GM21576 (cell line): ENCODE results near the gene SYNDIG1L.

ENCODE experiments used
- ATAC-seq: cut with Tn5 transposase; IDR thresholded peaks from one replicate; pipeline ENCODE4 v1.9.1; 2021; ENCODE audit warnings: mild to moderate bottlenecking, moderate library complexity; ENCODE audit not compliant: unreplicated experiment

The SYNDIG1L gene

DNA sequence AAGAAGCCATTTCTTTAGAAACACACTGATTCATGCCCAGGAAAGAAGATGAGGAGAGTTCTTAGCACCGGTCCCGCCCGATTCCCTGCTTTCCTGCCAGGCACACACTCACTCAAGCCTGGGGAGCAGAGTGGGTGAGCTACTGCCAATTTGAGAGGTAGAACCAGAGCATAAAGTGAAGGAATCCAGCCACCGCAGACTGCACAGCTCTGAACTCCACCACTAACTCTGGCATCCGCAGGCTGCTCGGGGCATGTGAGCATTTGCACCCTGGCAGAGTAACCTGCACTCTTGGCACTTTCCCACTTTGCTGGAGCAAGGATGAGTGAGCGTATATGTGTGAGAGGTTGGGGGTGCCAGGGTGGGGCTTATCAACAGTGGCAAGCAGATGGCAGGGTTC, 4.0 kb upstream of the SYNDIG1L start:
- no peak for ATAC-seq

DNA sequence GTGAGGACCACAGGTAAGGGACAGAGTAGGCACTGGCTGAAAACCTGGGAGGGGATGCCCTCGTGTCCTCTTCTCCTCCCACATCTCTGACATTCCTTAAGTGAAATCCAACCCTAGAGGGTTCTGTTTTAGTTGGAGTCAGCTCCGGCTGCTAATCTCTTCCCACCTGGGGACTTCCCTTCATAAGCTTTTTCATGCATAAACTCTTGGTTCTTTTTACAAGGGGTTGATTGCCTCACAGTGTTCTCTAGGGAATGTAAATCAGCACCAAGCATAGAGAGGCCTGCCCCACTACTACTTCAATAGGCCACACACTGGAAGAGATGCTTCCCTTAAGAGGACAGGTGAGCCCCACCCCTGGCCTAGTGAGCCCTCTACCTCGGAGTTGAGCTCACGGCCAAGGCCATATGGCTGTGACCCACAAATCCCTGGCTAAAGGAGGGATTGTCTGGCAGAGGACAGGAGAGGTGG, 3.2 kb upstream of the SYNDIG1L start:
- ATAC-seq: no peak

- no peak for ATAC-seq
Observed at GRCh38 chr14:74427651-74428050, 1.6 kb upstream of the SYNDIG1L start.

- no peak for ATAC-seq
Observed at GRCh38 chr14:74425525-74426201, 347 bp downstream of the SYNDIG1L start.

- no peak for ATAC-seq
Observed at GRCh38 chr14:74424606-74425005, 1.4 kb downstream of the SYNDIG1L start.

DNA sequence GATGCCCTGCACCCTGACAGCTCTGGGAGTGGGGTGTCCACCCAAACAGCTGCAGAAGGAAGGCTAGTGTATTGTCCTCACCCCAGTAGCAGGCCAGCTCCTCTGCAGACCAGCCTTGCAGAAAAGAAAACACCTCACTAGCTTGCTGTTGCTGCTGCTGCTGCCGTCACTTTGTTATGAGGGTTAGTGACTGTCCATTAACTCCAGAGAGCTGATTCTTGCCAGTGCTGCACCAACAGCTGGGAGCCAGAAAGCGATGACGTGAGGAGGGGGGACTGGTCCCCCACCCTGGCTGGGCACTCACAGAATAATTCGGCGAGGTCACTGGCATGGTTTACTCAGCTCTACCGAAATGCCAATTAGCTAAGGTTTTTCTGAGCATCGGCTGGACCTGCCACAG, 2.8 kb downstream of the SYNDIG1L start:
- no peak for ATAC-seq

DNA sequence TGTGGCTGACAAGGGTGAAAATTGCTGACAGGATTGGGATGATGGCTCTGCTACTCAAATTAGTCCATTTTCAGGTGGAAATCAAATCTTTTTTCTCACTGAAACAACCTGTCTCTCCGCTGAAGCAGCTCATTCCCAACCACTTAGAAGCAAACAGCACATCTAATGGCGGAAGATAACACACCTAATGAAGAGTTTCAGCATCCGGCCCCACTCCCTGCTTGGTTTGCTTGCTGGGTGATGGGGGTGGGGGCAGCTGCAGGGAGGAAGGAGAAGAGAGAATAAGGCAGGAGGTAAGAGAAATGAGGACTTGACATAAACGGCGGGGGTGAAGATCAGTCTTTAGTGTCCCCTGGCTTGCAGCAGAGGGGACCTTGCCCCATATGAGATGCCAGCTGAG, 4.0 kb downstream of the SYNDIG1L start:
- ATAC-seq: no peak

- no peak for ATAC-seq
Observed at GRCh38 chr14:74419086-74419485, 6.9 kb downstream of the SYNDIG1L start.

- no peak for ATAC-seq
Observed at GRCh38 chr14:74418031-74418430, 8.0 kb downstream of the SYNDIG1L start.

DNA sequence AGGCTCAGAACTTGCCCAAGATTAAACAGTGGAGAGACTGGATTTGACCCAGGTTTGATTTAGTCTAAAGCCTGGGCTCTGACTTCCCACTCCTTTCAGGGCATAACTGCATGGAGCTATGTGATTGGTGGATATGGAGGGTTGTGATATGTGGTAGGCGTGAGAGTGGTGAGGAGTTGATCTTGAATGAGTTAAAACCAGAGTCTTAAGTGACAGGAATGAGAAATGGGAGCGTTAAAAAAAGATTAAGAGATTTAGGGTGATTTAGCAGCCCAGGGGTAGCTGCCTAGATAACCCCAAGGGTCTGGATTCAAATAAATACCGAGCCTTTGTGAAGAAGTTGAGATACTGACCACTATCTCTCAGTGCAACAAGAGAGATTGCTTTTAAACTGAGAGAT, 8.4 kb downstream of the SYNDIG1L start:
- no peak for ATAC-seq

GRCh38 chr14:74417201-74417600, 8.8 kb downstream of the SYNDIG1L start:
- no peak for ATAC-seq

DNA sequence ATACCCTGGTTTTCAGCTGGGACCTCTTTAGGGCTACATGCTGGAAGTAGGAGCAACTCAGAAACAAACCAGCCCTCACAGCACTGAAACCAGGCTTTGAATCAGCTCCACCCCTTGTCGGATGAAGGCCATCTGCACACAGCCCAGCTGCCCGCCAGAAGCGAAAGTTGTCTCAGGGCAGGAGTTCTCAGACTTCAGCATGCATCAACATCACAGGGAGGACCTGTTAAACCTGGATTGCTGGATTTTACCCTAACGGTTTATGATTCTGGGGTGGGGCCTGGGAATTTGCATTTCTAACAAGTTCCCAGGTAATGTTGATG, 10.9 kb downstream of the SYNDIG1L start:
- no peak for ATAC-seq

GRCh38 chr14:74414403-74415114, 11.5 kb downstream of the SYNDIG1L start:
- no peak for ATAC-seq

GRCh38 chr14:74413627-74414026, 12.4 kb downstream of the SYNDIG1L start:
- no peak for ATAC-seq

DNA sequence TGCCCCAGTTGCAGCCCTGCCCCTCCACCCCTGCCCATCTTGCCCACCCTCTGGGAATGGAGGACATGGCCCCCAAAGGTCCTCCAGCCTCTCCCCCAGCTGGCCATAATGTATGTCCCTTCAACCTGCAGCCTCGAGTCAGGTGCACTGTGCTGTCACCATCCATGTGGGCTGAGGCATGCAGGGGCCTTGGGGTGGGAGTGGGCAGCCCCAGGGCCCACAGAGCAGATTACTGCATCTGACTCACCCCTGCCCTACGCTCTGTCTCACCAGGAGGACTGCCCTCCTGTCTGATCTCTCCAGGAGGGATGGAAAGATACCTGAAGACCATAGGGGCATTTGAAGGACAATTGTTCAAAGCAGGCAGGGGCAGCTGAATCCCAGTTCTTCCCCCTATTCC, 13.3 kb downstream of the SYNDIG1L start:
- ATAC-seq: no peak

DNA sequence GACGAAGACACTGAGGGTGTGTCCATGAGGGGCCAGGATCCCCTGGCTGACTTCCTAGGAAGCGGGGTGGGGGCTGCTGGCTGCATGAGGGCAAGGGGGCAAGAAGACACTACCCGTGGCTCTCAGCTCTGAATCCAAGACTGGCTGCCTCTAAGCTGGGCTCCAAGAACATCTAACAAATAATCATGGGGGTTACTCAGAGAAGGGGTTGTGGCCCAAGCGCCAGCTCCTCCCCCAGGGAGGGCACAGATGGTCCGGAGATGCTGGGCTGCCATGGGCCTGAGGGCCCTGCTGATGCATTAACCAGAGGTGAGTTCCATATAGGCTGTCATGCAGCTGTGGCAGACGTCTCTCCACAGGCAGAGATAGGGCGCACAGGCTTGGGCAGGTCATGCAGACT, 14.3 kb downstream of the SYNDIG1L start:
- ATAC-seq: no peak

DNA sequence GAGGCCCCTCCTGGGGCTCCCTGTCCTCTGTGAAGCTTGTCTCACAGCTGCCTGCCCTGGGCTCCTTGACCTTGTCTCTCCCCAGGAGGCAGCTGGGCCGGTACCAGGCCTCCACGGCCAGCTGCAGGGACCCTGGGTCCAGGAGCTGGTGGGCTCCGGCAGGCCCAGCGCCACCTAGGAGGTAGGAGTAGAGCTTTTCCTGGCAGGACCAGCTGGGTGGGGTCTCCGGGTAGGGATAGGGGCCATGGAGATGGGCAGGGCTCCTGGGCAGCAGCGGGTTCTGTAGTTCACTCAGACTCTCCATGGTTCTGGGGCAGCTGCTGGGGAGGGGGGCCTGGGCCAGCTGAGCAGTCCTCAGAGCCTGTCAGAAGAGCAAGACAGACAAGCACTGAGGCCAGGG, 16.6 kb downstream of the SYNDIG1L start:
- no peak for ATAC-seq

GRCh38 chr14:74408870-74409269, 17.1 kb downstream of the SYNDIG1L start:
- no peak for ATAC-seq

DNA sequence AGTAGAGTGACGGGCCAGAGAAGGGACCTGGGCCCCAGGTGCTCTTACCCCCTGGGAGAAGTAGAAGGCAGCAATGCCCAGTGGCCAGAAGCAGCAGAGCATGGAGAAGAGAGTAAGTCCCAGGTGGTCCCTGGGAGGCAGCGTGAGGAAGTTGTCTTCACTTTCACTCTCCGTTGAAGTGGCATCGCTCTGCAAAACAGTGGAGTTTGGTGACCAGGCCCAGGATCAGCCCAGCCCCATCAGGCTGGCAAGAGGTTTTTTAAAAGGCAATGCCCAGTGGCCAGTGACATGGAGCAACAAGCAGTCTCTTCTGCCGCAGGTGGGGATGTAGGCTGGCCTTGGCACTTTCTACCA, 18.2 kb downstream of the SYNDIG1L start:
- no peak for ATAC-seq

GRCh38 chr14:74407021-74407800, 18.8 kb downstream of the SYNDIG1L start:
- no peak for ATAC-seq

DNA sequence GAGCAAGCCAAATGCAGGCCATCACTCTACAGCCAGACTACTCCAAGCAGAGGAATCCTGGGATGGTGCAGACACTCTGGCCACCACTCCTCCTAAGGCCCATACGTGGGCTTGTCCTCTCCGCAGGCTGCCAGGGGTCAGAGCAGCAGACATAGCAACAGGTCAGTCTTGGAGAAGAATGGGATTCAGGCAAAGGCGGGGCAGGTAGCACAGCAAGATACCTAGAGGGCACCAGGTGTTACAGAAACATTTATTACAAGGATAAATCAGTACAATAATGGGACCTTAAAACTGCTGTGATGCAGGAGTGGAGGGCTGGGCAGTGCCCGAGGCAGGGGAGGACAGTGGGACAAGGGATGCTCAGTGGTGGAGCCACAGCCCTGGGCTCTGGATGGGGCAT, 20.3 kb downstream of the SYNDIG1L start:
- ATAC-seq: no peak

DNA sequence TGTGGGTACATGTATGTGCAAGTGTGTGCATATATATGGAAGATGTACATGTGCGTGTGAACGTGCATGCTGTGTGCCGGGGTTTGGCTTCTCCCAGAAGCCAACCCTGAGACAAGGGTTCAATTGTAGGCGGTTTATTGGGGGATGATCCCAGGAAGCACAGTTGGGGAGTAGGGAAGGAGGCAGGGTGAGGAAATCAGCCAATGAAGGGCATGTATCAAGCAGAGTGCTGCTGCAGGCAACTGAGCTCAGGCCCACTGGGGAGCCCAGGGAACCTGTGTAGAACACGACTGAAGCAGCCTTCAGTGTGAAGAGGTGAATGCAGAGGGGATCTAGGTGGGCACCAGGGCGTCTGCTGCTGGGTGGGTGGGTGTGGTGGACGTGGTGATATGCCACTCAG, 21.6 kb downstream of the SYNDIG1L start:
- ATAC-seq: no peak
